NCI-H1417 (cell line): ENCODE measurements around the gene GBE1.
"Not testable (repeated sequence)": the region's sequence is repeated elsewhere in the genome, so short reads cannot be mapped to it uniquely, and the experiment has no call there.

Source experiments
- DNase-seq, 3 experiments: peaks; one replicate each; lab custom pipeline; 2025; lab: John Stamatoyannopoulos, UW

Gene GBE1

GRCh38 chr3:81531263-81531662, 230.2 kb downstream of the GBE1 start:
- no peak for DNase-seq

GRCh38 chr3:81530180-81530939, 231.1 kb downstream of the GBE1 start:
- no peak for DNase-seq

GRCh38 chr3:81521855-81522254, 239.6 kb downstream of the GBE1 start:
- no peak for DNase-seq

- DNase-seq, result no peak
Measured at GRCh38 chr3:81518945-81519344, 242.5 kb downstream of the GBE1 start.

- DNase-seq, result no peak
Measured at GRCh38 chr3:81516042-81516441, 245.4 kb downstream of the GBE1 start.

GRCh38 chr3:81513591-81513990, 247.9 kb downstream of the GBE1 start:
- DNase-seq, result no peak

GRCh38 chr3:81503026-81503425, 258.4 kb downstream of the GBE1 start:
- no peak for DNase-seq

- DNase-seq, result no peak
Measured at GRCh38 chr3:81502236-81502635, 259.2 kb downstream of the GBE1 start.

GRCh38 chr3:81500039-81500438, 261.4 kb downstream of the GBE1 start:
- no peak for DNase-seq

- no peak for DNase-seq
Measured at GRCh38 chr3:81497572-81498251, 263.7 kb downstream of the GBE1 start.

GRCh38 chr3:81496407-81497104, 264.9 kb downstream of the GBE1 start:
- DNase-seq, result no peak

GRCh38 chr3:81492471-81492870, 269.0 kb downstream of the GBE1 start:
- DNase-seq, result not testable (repeated sequence)

GRCh38 chr3:81492040-81492439, 269.4 kb downstream of the GBE1 start:
- DNase-seq, result no peak

- peak; percentile 39 to 84 (median 74) for DNase-seq
Measured at GRCh38 chr3:81490541-81491288, 270.7 kb downstream of the GBE1 start.

GRCh38 chr3:81485444-81485865, 276.0 kb downstream of the GBE1 start:
- no peak for DNase-seq

- DNase-seq, result no peak
Measured at GRCh38 chr3:81484520-81484919, 276.9 kb downstream of the GBE1 start.

GRCh38 chr3:81483046-81483445, 278.4 kb downstream of the GBE1 start:
- no peak for DNase-seq

- DNase-seq, result no peak
Measured at GRCh38 chr3:81477740-81478139, 283.7 kb downstream of the GBE1 start.

GRCh38 chr3:81476692-81477091, 284.8 kb downstream of the GBE1 start:
- no peak for DNase-seq

- DNase-seq, result no peak
Measured at GRCh38 chr3:81472600-81473362, 288.7 kb downstream of the GBE1 start.

GRCh38 chr3:81470524-81471278, 290.7 kb downstream of the GBE1 start:
- DNase-seq, result peak in 1 of 3 experiments; percentile 38
